ENCODE results near the gene PCDHA8. TPM values are rescaled to one million over a fixed set of nuclear protein-coding genes. Genes with fewer than 3 reads are reported as not detected.
"Not testable (repeated sequence)": the region's sequence is repeated elsewhere in the genome, so short reads cannot be mapped to it uniquely, and the experiment has no call there.

Gene PCDHA8
- total RNA-seq, 1 experiment from 2014 or later = 0.10 TPM

GRCh38 chr5:140801494-140801841 lies 39.5 kb upstream of the PCDHA8 start:
- TF ChIP-seq REST (IDR thresholded peaks at IDR 0.05; ENCODE audit: insufficient read depth in 1 of 2, low read depth in 2 of 2, low read length in 1 of 2) (no peak), TCF7L2 (IDR thresholded peaks at IDR 0.05; ENCODE audit: low read depth, low read length) (no peak), POLR2AphosphoS5 (IDR thresholded peaks at IDR 0.05; ENCODE audit: low read depth, low read length) (no peak), SIN3A (IDR thresholded peaks at IDR 0.05; ENCODE audit: borderline replicate concordance, insufficient read depth, low read depth, low read length) (no peak), CTCF (IDR thresholded peaks at IDR 0.05) (no peak)

GRCh38 chr5:140802381-140802780 lies 38.6 kb upstream of the PCDHA8 start:
- ATAC-seq; H3K4me3 ChIP-seq (ENCODE audit: low read depth in 2 of 2, low read length in 2 of 2); H3K4me1 ChIP-seq (ENCODE audit: control insufficient read depth, insufficient read depth, low read length); CTCF ChIA-PET; H3K27me3 ChIP-seq (ENCODE audit: control insufficient read depth, insufficient read depth, low read length); H3K36me3 ChIP-seq (ENCODE audit: control insufficient read depth, insufficient read depth, low read length); in situ Hi-C loops (cut with HindIII; ENCODE audit: low pct_unique_long_range_greater_than_20kb, low sequenced_read_pairs); intact Hi-C loops (cut with micrococcal nuclease; ENCODE audit: unreplicated experiment); H3K27ac ChIP-seq (ENCODE audit: low read length); DNase-seq (ENCODE audit: low read depth, low spot score); POLR2A ChIA-PET; BruUV-seq (replicated peaks): not testable (repeated sequence)
- H3K9me3 ChIP-seq (ENCODE audit: control insufficient read depth, insufficient read depth, low read depth, low read length) = peaks cover 28% of the 10 kb centered on the region

More at GRCh38 chr5:140801494-140801841, 39.5 kb upstream of the PCDHA8 start:
- CTCF ChIA-PET = no interaction called here
- POLR2A ChIA-PET = no interaction called here
- in situ Hi-C loops (cut with HindIII; ENCODE audit: low pct_unique_long_range_greater_than_20kb, low sequenced_read_pairs) = no loop called here
- peaks cover 29% of the 10 kb centered on the region for H3K9me3 ChIP-seq (ENCODE audit: control insufficient read depth, insufficient read depth, low read depth, low read length)
- no peaks in the 10 kb centered on the region for H3K4me1 ChIP-seq (ENCODE audit: control insufficient read depth, insufficient read depth, low read length)
- no peak for ATAC-seq
- no peaks in the 10 kb centered on the region for H3K27me3 ChIP-seq (ENCODE audit: control insufficient read depth, insufficient read depth, low read length)
- H3K4me3 ChIP-seq (ENCODE audit: low read depth in 2 of 2, low read length in 2 of 2) = no peak overlapping the region
- H3K27ac ChIP-seq (ENCODE audit: low read length) = no peak overlapping the region
- intact Hi-C loops (cut with micrococcal nuclease; ENCODE audit: unreplicated experiment) = no loop called here
- DNase-seq (ENCODE audit: low read depth, low spot score) = no peak
- no peaks in the 10 kb centered on the region for H3K36me3 ChIP-seq (ENCODE audit: control insufficient read depth, insufficient read depth, low read length)
- no TSS peak for BruUV-seq (replicated peaks)

GRCh38 chr5:140802781-140803271 lies 38.2 kb upstream of the PCDHA8 start:
- ChIA-PET CTCF (no interaction called here), POLR2A (no interaction called here)
- no peak for DNase-seq (ENCODE audit: low read depth, low spot score)
- no peaks in the 10 kb centered on the region for H3K36me3 ChIP-seq (ENCODE audit: control insufficient read depth, insufficient read depth, low read length)
- ATAC-seq = no peak
- TF ChIP-seq SIN3A (IDR thresholded peaks at IDR 0.05; ENCODE audit: borderline replicate concordance, insufficient read depth, low read depth, low read length) = no peak
- no peak for TF ChIP-seq REST (IDR thresholded peaks at IDR 0.05; ENCODE audit: insufficient read depth in 1 of 2, low read depth in 2 of 2, low read length in 1 of 2)
- TF ChIP-seq POLR2AphosphoS5 (IDR thresholded peaks at IDR 0.05; ENCODE audit: low read depth, low read length) = no peak
- no peak for TF ChIP-seq CTCF (IDR thresholded peaks at IDR 0.05)
- H3K27ac ChIP-seq (ENCODE audit: low read length) = no peak overlapping the region
- in situ Hi-C loops (cut with HindIII; ENCODE audit: low pct_unique_long_range_greater_than_20kb, low sequenced_read_pairs) (no loop called here), intact Hi-C loops (cut with micrococcal nuclease; ENCODE audit: unreplicated experiment) (no loop called here)
- H3K4me1 ChIP-seq (ENCODE audit: control insufficient read depth, insufficient read depth, low read length) = no peaks in the 10 kb centered on the region
- H3K27me3 ChIP-seq (ENCODE audit: control insufficient read depth, insufficient read depth, low read length) = no peaks in the 10 kb centered on the region
- H3K4me3 ChIP-seq (ENCODE audit: low read depth in 2 of 2, low read length in 2 of 2) = no peak overlapping the region
- BruUV-seq (replicated peaks) = no TSS peak
- H3K9me3 ChIP-seq (ENCODE audit: control insufficient read depth, insufficient read depth, low read depth, low read length) = peaks cover 28% of the 10 kb centered on the region
